ENCODE measurements around the gene ALPL. TPM values are rescaled to one million over a fixed set of nuclear protein-coding genes. Genes with fewer than 3 reads are reported as not detected.

The ALPL gene
- total and polyA plus RNA-seq, 9 of the 15 experiments (the other 6 are each of a cell fraction or from before 2014, with no cell fraction given): 0.04 to 0.38 (median 0.18) TPM; not detected in 4

DNA sequence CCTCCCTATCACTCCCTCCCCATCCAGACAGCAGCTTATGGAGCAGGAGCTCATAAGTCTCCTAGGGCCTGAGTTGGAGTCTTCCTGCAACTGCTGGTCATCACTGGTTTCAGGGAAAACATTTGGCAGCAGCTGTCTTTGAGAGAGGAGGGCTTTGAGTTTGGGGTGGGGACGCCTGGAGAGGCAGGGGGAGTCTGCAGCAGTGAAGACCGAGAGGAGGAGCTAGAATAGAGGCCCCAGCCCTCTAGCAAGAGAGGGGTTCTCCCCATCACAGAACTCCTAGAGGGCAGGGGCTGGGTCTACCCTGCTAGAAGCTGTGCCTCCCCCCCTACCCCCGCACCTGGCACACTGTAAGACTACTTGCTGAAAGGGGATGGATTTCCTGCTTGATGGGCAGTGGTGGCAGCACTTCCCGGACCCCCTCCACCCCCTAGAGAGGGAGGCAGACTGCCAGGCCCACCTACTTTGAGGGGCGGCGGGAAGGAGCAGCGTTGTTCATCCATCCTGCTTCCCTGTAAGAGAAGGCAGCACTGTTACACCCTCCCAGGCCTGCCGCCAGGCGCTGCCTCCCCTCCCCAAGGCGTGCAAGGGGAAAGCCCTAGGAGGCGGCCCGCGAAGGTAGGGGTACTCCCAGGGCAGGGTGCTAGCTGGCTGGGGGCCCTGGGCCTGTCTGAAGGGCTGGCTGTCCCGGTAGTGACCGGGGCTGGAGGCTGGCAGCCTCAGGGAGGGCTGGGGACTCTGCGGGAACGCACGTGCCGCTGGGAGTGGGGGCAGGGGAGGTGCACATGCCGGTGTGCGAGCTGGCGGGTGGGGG is 109.5 kb downstream of the ALPL start (continued):
- no peak for TF ChIP-seq MBD2 (IDR thresholded peaks at IDR 0.05; ENCODE audit: borderline replicate concordance, low read depth)
- no peak for TF ChIP-seq ZKSCAN8 (CRISPR knock-in tag; IDR thresholded peaks at IDR 0.05)
- TF ChIP-seq LCOR (CRISPR knock-in tag; IDR thresholded peaks at IDR 0.05): no peak
- no peak for TF ChIP-seq NFE2L1 (tag; IDR thresholded peaks at IDR 0.05; ENCODE audit: borderline replicate concordance, low read depth)
- no peak for TF ChIP-seq SAFB (IDR thresholded peaks at IDR 0.05; ENCODE audit: borderline replicate concordance, low read depth, low read length)
- TF ChIP-seq FOS (IDR thresholded peaks at IDR 0.05; ENCODE audit: extremely low read depth, insufficient read length): no peak
- TF ChIP-seq, protein P1, sequence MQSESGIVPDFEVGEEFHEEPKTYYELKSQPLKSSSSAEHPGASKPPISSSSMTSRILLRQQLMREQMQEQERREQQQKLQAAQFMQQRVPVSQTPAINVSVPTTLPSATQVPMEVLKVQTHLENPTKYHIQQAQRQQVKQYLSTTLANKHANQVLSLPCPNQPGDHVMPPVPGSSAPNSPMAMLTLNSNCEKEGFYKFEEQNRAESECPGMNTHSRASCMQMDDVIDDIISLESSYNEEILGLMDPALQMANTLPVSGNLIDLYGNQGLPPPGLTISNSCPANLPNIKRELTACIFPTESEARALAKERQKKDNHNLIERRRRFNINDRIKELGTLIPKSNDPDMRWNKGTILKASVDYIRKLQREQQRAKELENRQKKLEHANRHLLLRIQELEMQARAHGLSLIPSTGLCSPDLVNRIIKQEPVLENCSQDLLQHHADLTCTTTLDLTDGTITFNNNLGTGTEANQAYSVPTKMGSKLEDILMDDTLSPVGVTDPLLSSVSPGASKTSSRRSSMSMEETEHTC (IDR thresholded peaks at IDR 0.05): peak; percentile 53; the same call in 1 of the 2 replicates
- TF ChIP-seq FOXA3 (CRISPR knock-in tag; conservative IDR thresholded peaks at IDR 0.05 in 1 of 2, IDR thresholded peaks at IDR 0.05 in 1 of 2): peak in 1 of 2 experiments; percentile 46; a peak in 1 of 4 replicates
- TF ChIP-seq SMAD4 (CRISPR knock-in tag; conservative IDR thresholded peaks at IDR 0.05): peak; percentile 73
- TF ChIP-seq, protein P2, sequence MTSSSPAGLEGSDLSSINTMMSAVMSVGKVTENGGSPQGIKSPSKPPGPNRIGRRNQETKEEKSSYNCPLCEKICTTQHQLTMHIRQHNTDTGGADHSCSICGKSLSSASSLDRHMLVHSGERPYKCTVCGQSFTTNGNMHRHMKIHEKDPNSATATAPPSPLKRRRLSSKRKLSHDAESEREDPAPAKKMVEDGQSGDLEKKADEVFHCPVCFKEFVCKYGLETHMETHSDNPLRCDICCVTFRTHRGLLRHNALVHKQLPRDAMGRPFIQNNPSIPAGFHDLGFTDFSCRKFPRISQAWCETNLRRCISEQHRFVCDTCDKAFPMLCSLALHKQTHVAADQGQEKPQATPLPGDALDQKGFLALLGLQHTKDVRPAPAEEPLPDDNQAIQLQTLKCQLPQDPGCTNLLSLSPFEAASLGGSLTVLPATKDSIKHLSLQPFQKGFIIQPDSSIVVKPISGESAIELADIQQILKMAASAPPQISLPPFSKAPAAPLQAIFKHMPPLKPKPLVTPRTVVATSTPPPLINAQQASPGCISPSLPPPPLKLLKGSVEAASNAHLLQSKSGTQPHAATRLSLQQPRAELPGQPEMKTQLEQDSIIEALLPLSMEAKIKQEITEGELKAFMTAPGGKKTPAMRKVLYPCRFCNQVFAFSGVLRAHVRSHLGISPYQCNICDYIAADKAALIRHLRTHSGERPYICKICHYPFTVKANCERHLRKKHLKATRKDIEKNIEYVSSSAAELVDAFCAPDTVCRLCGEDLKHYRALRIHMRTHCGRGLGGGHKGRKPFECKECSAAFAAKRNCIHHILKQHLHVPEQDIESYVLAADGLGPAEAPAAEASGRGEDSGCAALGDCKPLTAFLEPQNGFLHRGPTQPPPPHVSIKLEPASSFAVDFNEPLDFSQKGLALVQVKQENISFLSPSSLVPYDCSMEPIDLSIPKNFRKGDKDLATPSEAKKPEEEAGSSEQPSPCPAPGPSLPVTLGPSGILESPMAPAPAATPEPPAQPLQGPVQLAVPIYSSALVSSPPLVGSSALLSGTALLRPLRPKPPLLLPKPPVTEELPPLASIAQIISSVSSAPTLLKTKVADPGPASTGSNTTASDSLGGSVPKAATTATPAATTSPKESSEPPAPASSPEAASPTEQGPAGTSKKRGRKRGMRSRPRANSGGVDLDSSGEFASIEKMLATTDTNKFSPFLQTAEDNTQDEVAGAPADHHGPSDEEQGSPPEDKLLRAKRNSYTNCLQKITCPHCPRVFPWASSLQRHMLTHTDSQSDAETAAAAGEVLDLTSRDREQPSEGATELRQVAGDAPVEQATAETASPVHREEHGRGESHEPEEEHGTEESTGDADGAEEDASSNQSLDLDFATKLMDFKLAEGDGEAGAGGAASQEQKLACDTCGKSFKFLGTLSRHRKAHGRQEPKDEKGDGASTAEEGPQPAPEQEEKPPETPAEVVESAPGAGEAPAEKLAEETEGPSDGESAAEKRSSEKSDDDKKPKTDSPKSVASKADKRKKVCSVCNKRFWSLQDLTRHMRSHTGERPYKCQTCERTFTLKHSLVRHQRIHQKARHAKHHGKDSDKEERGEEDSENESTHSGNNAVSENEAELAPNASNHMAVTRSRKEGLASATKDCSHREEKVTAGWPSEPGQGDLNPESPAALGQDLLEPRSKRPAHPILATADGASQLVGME (CRISPR knock-in tag; IDR thresholded peaks at IDR 0.05): no peak
- TF ChIP-seq, protein P3, sequence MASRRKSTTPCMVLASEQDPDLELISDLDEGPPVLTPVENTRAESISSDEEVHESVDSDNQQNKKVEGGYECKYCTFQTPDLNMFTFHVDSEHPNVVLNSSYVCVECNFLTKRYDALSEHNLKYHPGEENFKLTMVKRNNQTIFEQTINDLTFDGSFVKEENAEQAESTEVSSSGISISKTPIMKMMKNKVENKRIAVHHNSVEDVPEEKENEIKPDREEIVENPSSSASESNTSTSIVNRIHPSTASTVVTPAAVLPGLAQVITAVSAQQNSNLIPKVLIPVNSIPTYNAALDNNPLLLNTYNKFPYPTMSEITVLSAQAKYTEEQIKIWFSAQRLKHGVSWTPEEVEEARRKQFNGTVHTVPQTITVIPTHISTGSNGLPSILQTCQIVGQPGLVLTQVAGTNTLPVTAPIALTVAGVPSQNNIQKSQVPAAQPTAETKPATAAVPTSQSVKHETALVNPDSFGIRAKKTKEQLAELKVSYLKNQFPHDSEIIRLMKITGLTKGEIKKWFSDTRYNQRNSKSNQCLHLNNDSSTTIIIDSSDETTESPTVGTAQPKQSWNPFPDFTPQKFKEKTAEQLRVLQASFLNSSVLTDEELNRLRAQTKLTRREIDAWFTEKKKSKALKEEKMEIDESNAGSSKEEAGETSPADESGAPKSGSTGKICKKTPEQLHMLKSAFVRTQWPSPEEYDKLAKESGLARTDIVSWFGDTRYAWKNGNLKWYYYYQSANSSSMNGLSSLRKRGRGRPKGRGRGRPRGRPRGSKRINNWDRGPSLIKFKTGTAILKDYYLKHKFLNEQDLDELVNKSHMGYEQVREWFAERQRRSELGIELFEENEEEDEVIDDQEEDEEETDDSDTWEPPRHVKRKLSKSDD (conservative IDR thresholded peaks at IDR 0.05; ENCODE audit: low read length): no peak
- no peak for TF ChIP-seq U2AF2 (optimal IDR thresholded peaks at IDR 0.05; ENCODE audit: low read depth, low read length)
- 0 out of 2 replicates have a peak, but pooled peaks have one; percentile 6 for TF ChIP-seq SMC3 (conservative IDR thresholded peaks at IDR 0.05; ENCODE audit: insufficient read depth, low read depth, low read length)
- TF ChIP-seq, protein P4, sequence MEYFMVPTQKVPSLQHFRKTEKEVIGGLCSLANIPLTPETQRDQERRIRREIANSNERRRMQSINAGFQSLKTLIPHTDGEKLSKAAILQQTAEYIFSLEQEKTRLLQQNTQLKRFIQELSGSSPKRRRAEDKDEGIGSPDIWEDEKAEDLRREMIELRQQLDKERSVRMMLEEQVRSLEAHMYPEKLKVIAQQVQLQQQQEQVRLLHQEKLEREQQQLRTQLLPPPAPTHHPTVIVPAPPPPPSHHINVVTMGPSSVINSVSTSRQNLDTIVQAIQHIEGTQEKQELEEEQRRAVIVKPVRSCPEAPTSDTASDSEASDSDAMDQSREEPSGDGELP (CRISPR knock-in tag; IDR thresholded peaks at IDR 0.05; ENCODE audit: borderline replicate concordance): no peak; the same call in 1 of the 2 replicates
- TF ChIP-seq ZNF778 (CRISPR knock-in tag; IDR thresholded peaks at IDR 0.05): no peak
